ENCODE results near the gene BSPH1. TPM values are rescaled to one million over a fixed set of nuclear protein-coding genes. Genes with fewer than 3 reads are reported as not detected.

BSPH1 gene
- total RNA-seq, 1 donor from 2014 or later = not detected

- Mint-ChIP-seq H3K4me1 (ENCODE audit: low read depth, unreplicated experiment) (no peaks in the 10 kb centered on the region), H3K36me3 (ENCODE audit: low read depth, unreplicated experiment) (peaks cover 2% of the 10 kb centered on the region), H3K27ac (ENCODE audit: unreplicated experiment) (no peak overlapping the region), H3K4me3 (ENCODE audit: unreplicated experiment) (no peak overlapping the region), H3K27me3 (ENCODE audit: low read depth, unreplicated experiment) (peaks cover 20% of the 10 kb centered on the region), H3K9me3 (ENCODE audit: unreplicated experiment) (peaks cover 9% of the 10 kb centered on the region)
- H3K27ac ChIP-seq (ENCODE audit: low read depth, low read length) = no peak overlapping the region
- H3K9me3 ChIP-seq (ENCODE audit: insufficient read depth, low read depth, low read length) = no peaks in the 10 kb centered on the region
- H3K79me2 ChIP-seq (ENCODE audit: insufficient read depth, low read length) = no peaks in the 10 kb centered on the region
- TF ChIP-seq, protein P1, sequence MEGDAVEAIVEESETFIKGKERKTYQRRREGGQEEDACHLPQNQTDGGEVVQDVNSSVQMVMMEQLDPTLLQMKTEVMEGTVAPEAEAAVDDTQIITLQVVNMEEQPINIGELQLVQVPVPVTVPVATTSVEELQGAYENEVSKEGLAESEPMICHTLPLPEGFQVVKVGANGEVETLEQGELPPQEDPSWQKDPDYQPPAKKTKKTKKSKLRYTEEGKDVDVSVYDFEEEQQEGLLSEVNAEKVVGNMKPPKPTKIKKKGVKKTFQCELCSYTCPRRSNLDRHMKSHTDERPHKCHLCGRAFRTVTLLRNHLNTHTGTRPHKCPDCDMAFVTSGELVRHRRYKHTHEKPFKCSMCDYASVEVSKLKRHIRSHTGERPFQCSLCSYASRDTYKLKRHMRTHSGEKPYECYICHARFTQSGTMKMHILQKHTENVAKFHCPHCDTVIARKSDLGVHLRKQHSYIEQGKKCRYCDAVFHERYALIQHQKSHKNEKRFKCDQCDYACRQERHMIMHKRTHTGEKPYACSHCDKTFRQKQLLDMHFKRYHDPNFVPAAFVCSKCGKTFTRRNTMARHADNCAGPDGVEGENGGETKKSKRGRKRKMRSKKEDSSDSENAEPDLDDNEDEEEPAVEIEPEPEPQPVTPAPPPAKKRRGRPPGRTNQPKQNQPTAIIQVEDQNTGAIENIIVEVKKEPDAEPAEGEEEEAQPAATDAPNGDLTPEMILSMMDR (IDR thresholded peaks at IDR 0.05; ENCODE audit: insufficient read depth, low read depth, low read length) = no peak
- TF ChIP-seq EZH2 (IDR thresholded peaks at IDR 0.05; ENCODE audit: insufficient read depth, low read length) = no peak
- DNase-seq (ENCODE audit: low read depth) (no peak), FAIRE-seq (no peak)
- no peak overlapping the region for H3K4me2 ChIP-seq (ENCODE audit: low read length)
- H3K9ac ChIP-seq (ENCODE audit: low read length) = no peak overlapping the region
- no peaks in the 10 kb centered on the region for H3K36me3 ChIP-seq (ENCODE audit: insufficient read depth, low read length)
- H3K4me1 ChIP-seq (ENCODE audit: insufficient read depth, low read length) = no peaks in the 10 kb centered on the region
- no peaks in the 10 kb centered on the region for H4K20me1 ChIP-seq (ENCODE audit: insufficient read depth, low read length)
- no peak overlapping the region for H3K4me3 ChIP-seq (ENCODE audit: insufficient read depth, low read depth, low read length)
- H3K27me3 ChIP-seq (ENCODE audit: insufficient read depth, low read length) = no peaks in the 10 kb centered on the region
- H2AFZ ChIP-seq (ENCODE audit: low read depth, low read length) = no peak overlapping the region
These were observed 8.9 kb upstream of the BSPH1 start for GRCh38 chr19:48000846-48001245.

- no peaks in the 10 kb centered on the region for H3K79me2 ChIP-seq (ENCODE audit: insufficient read depth, low read length)
- H3K4me3 Mint-ChIP-seq (ENCODE audit: unreplicated experiment) = no peak overlapping the region
- no peaks in the 10 kb centered on the region for H3K4me1 Mint-ChIP-seq (ENCODE audit: low read depth, unreplicated experiment)
- no peaks in the 10 kb centered on the region for H3K27me3 ChIP-seq (ENCODE audit: insufficient read depth, low read length)
- DNase-seq (ENCODE audit: low read depth) (no peak), FAIRE-seq (no peak)
- H3K4me2 ChIP-seq (ENCODE audit: low read length) = no peak overlapping the region
- H3K9me3 Mint-ChIP-seq (ENCODE audit: unreplicated experiment) = peaks cover 14% of the 10 kb centered on the region
- no peak overlapping the region for H3K9ac ChIP-seq (ENCODE audit: low read length)
- no peaks in the 10 kb centered on the region for H3K36me3 ChIP-seq (ENCODE audit: insufficient read depth, low read length)
- H4K20me1 ChIP-seq (ENCODE audit: insufficient read depth, low read length) = no peaks in the 10 kb centered on the region
- H3K27ac ChIP-seq (ENCODE audit: low read depth, low read length) = no peak overlapping the region
- H2AFZ ChIP-seq (ENCODE audit: low read depth, low read length) = no peak overlapping the region
- no peaks in the 10 kb centered on the region for H3K4me1 ChIP-seq (ENCODE audit: insufficient read depth, low read length)
- H3K36me3 Mint-ChIP-seq (ENCODE audit: low read depth, unreplicated experiment) = peaks cover 2% of the 10 kb centered on the region
- TF ChIP-seq, protein P1 (IDR thresholded peaks at IDR 0.05; ENCODE audit: insufficient read depth, low read depth, low read length) = no peak
- TF ChIP-seq EZH2 (IDR thresholded peaks at IDR 0.05; ENCODE audit: insufficient read depth, low read length) = no peak
- H3K9me3 ChIP-seq (ENCODE audit: insufficient read depth, low read depth, low read length) = no peaks in the 10 kb centered on the region
- no peak overlapping the region for H3K27ac Mint-ChIP-seq (ENCODE audit: unreplicated experiment)
- H3K27me3 Mint-ChIP-seq (ENCODE audit: low read depth, unreplicated experiment) = peaks cover 15% of the 10 kb centered on the region
- H3K4me3 ChIP-seq (ENCODE audit: insufficient read depth, low read depth, low read length) = no peak overlapping the region
These were observed 6.8 kb upstream of the BSPH1 start for GRCh38 chr19:47998800-47999199.

- Histone ChIP-seq H3K36me3 (ENCODE audit: insufficient read depth, low read length) (no peaks in the 10 kb centered on the region), H4K20me1 (ENCODE audit: insufficient read depth, low read length) (no peaks in the 10 kb centered on the region), H3K27me3 (ENCODE audit: insufficient read depth, low read length) (no peaks in the 10 kb centered on the region), H3K79me2 (ENCODE audit: insufficient read depth, low read length) (no peaks in the 10 kb centered on the region), H3K27ac (ENCODE audit: low read depth, low read length) (no peak overlapping the region), H3K9me3 (ENCODE audit: insufficient read depth, low read depth, low read length) (no peaks in the 10 kb centered on the region), H3K4me2 (ENCODE audit: low read length) (no peak overlapping the region), H3K4me3 (ENCODE audit: insufficient read depth, low read depth, low read length) (no peak overlapping the region), H3K9ac (ENCODE audit: low read length) (no peak overlapping the region), H3K4me1 (ENCODE audit: insufficient read depth, low read length) (no peaks in the 10 kb centered on the region), H2AFZ (ENCODE audit: low read depth, low read length) (no peak overlapping the region)
- TF ChIP-seq EZH2 (IDR thresholded peaks at IDR 0.05; ENCODE audit: insufficient read depth, low read length) = no peak
- TF ChIP-seq, protein P1 (IDR thresholded peaks at IDR 0.05; ENCODE audit: insufficient read depth, low read depth, low read length) = no peak
- H3K27me3 Mint-ChIP-seq (ENCODE audit: low read depth, unreplicated experiment) = peaks cover 5% of the 10 kb centered on the region
- H3K27ac Mint-ChIP-seq (ENCODE audit: unreplicated experiment) = no peak overlapping the region
- peaks cover 11% of the 10 kb centered on the region for H3K9me3 Mint-ChIP-seq (ENCODE audit: unreplicated experiment)
- no peaks in the 10 kb centered on the region for H3K4me1 Mint-ChIP-seq (ENCODE audit: low read depth, unreplicated experiment)
- H3K36me3 Mint-ChIP-seq (ENCODE audit: low read depth, unreplicated experiment) = peaks cover 2% of the 10 kb centered on the region
- H3K4me3 Mint-ChIP-seq (ENCODE audit: unreplicated experiment) = no peak overlapping the region
- FAIRE-seq = no peak
- no peak for DNase-seq (ENCODE audit: low read depth)
These were observed 4.3 kb upstream of the BSPH1 start for GRCh38 chr19:47996230-47996727.
